ENCODE measurements around the gene SLC3A2. TPM values are rescaled to one million over a fixed set of nuclear protein-coding genes. Genes with fewer than 3 reads are reported as not detected.

SLC3A2 gene
- total RNA-seq, 1 donor from 2014 or later, result 255 TPM

Other genes starting within 250 kb of the SLC3A2 start
- gene GANAB, start 234.3 kb upstream of the SLC3A2 start, total RNA-seq, result 229 TPM
- gene INTS5, start 227.6 kb upstream of the SLC3A2 start, total RNA-seq, result 18.8 TPM
- 41.7 TPM for gene C11orf98, start 215.7 kb upstream of the SLC3A2 start, total RNA-seq
- gene CSKMT, start 215.6 kb upstream of the SLC3A2 start, total RNA-seq, result 14.6 TPM
- 5.7 TPM for gene UQCC3, start 209.2 kb upstream of the SLC3A2 start, total RNA-seq
- 6.1 TPM for gene LBHD1, start 208.6 kb upstream of the SLC3A2 start, total RNA-seq
- gene UBXN1, start 201.8 kb upstream of the SLC3A2 start, total RNA-seq, result 95.2 TPM
- 2.0 TPM for gene LRRN4CL, start 191.4 kb upstream of the SLC3A2 start, total RNA-seq
- gene BSCL2, start 173.5 kb upstream of the SLC3A2 start, total RNA-seq, result 65.6 TPM
- not detected for gene GNG3, start 173.2 kb upstream of the SLC3A2 start, total RNA-seq
- 43.1 TPM for gene HNRNPUL2, start 153.4 kb upstream of the SLC3A2 start, total RNA-seq
- 31.3 TPM for gene TTC9C, start 152.4 kb upstream of the SLC3A2 start, total RNA-seq
- gene ZBTB3, start 126.7 kb upstream of the SLC3A2 start, total RNA-seq, result 12.5 TPM
- gene POLR2G, start 119.3 kb upstream of the SLC3A2 start, total RNA-seq, result 54.7 TPM
- 23.9 TPM for gene TAF6L, start 109.5 kb upstream of the SLC3A2 start, total RNA-seq
- 52.4 TPM for gene TMEM179B, start 93.5 kb upstream of the SLC3A2 start, total RNA-seq
- gene TMEM223, start 88.9 kb upstream of the SLC3A2 start, total RNA-seq, result 14.8 TPM
- 96.2 TPM for gene NXF1, start 75.5 kb upstream of the SLC3A2 start, total RNA-seq
- gene STX5, start 48.8 kb upstream of the SLC3A2 start, total RNA-seq, result 40.9 TPM
- gene TEX54, start 48.1 kb upstream of the SLC3A2 start, total RNA-seq, result not detected
- 43.9 TPM for gene WDR74, start 41.3 kb upstream of the SLC3A2 start, total RNA-seq
- 4.7 TPM for gene CHRM1, start 40.5 kb downstream of the SLC3A2 start, total RNA-seq
- gene SLC22A6, start 104.1 kb downstream of the SLC3A2 start, total RNA-seq, result not detected
- not detected for gene SLC22A8, start 134.9 kb downstream of the SLC3A2 start, total RNA-seq

Measured in upper lobe of right lung (tissue), 1 donor.